ENCODE results near the gene CA4. TPM values are rescaled to one million over a fixed set of nuclear protein-coding genes. Genes with fewer than 3 reads are reported as not detected.

Gene CA4
- total and polyA plus RNA-seq, 9 of the 15 experiments (the other 6 are each of a cell fraction or from before 2014, with no cell fraction given): 0.13 TPM; not detected in 7

DNA sequence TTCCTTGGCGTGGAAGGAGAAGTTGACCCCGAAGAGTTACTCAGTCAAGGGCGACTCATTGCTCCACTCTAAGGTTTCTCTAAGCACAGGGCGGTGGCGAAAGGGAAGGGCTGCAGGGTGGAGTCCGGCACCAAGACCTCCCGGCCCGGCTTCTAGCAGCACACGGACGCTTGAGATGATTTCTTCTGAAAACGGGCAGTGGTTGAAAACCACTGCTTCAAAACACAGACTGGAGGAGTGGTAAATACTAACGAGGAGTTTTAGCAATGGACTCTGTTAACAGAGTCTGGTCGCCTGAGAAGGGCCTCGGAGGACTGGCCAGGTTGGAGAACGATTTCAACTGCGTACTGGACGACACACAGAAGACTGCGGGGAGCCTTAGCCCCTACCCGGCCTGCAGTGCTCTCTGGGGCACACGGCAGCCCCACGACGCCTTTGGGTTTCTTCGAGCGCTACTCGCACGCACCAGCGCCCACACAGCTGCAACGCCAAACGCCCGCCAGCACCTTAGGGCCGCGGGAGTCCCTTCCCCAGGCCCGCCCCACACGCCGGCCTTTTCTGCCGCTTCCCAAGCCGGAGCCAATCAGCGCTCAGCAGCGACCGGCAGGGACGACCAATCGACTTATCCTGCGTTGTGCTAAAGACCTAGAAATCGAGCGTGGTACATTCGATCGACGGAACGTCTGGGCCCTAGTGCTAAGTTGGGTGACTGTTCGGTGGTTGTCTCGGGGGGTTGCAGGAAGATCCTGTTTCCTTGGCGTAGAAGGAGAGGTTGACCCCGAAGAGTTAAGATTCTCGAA lies 14.4 kb upstream of the CA4 start (continued):
- TF ChIP-seq ARNT (IDR thresholded peaks at IDR 0.05) (0 out of 4 replicates have a peak, but pooled peaks of 1 of the 2 experiments have one; percentile 21), EGR1 (conservative IDR thresholded peaks at IDR 0.05) (peak; percentile 77), NEUROD1 (IDR thresholded peaks at IDR 0.05; ENCODE audit: borderline replicate concordance, low read depth, low read length, partially characterized antibody) (peak; percentile 97), TSC22D4 (tag; IDR thresholded peaks at IDR 0.05) (no peak), KAT8 (IDR thresholded peaks at IDR 0.05; ENCODE audit: low read depth) (no peak), ERF (CRISPR knock-in tag; IDR thresholded peaks at IDR 0.05) (no peak), TOE1 (IDR thresholded peaks at IDR 0.05; ENCODE audit: borderline replicate concordance) (peak; percentile 96), TOE1 (CRISPR knock-in tag; IDR thresholded peaks at IDR 0.05; ENCODE audit: borderline replicate concordance, low read depth) (no peak; the same call in 1 of the 2 replicates), KLF1 (tag; IDR thresholded peaks at IDR 0.05) (no peak), ZNF695 (CRISPR knock-in tag; IDR thresholded peaks at IDR 0.05) (no peak), RBFOX2 (IDR thresholded peaks at IDR 0.05; ENCODE audit: low read depth, low read length) (peak; percentile 86), ZNF121 (CRISPR knock-in tag; conservative IDR thresholded peaks at IDR 0.05) (no peak)
- TF ChIP-seq, protein P1, sequence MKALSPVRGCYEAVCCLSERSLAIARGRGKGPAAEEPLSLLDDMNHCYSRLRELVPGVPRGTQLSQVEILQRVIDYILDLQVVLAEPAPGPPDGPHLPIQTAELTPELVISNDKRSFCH (CRISPR knock-in tag; IDR thresholded peaks at IDR 0.05): no peak
- TF ChIP-seq, protein P1 (tag; IDR thresholded peaks at IDR 0.05): 0 out of 2 replicates have a peak, but pooled peaks have one; percentile 17
- TF ChIP-seq, protein P2, sequence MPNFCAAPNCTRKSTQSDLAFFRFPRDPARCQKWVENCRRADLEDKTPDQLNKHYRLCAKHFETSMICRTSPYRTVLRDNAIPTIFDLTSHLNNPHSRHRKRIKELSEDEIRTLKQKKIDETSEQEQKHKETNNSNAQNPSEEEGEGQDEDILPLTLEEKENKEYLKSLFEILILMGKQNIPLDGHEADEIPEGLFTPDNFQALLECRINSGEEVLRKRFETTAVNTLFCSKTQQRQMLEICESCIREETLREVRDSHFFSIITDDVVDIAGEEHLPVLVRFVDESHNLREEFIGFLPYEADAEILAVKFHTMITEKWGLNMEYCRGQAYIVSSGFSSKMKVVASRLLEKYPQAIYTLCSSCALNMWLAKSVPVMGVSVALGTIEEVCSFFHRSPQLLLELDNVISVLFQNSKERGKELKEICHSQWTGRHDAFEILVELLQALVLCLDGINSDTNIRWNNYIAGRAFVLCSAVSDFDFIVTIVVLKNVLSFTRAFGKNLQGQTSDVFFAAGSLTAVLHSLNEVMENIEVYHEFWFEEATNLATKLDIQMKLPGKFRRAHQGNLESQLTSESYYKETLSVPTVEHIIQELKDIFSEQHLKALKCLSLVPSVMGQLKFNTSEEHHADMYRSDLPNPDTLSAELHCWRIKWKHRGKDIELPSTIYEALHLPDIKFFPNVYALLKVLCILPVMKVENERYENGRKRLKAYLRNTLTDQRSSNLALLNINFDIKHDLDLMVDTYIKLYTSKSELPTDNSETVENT (CRISPR knock-in tag; IDR thresholded peaks at IDR 0.05): no peak; the same call in 1 of the 2 replicates
- TF ChIP-seq, protein P3, sequence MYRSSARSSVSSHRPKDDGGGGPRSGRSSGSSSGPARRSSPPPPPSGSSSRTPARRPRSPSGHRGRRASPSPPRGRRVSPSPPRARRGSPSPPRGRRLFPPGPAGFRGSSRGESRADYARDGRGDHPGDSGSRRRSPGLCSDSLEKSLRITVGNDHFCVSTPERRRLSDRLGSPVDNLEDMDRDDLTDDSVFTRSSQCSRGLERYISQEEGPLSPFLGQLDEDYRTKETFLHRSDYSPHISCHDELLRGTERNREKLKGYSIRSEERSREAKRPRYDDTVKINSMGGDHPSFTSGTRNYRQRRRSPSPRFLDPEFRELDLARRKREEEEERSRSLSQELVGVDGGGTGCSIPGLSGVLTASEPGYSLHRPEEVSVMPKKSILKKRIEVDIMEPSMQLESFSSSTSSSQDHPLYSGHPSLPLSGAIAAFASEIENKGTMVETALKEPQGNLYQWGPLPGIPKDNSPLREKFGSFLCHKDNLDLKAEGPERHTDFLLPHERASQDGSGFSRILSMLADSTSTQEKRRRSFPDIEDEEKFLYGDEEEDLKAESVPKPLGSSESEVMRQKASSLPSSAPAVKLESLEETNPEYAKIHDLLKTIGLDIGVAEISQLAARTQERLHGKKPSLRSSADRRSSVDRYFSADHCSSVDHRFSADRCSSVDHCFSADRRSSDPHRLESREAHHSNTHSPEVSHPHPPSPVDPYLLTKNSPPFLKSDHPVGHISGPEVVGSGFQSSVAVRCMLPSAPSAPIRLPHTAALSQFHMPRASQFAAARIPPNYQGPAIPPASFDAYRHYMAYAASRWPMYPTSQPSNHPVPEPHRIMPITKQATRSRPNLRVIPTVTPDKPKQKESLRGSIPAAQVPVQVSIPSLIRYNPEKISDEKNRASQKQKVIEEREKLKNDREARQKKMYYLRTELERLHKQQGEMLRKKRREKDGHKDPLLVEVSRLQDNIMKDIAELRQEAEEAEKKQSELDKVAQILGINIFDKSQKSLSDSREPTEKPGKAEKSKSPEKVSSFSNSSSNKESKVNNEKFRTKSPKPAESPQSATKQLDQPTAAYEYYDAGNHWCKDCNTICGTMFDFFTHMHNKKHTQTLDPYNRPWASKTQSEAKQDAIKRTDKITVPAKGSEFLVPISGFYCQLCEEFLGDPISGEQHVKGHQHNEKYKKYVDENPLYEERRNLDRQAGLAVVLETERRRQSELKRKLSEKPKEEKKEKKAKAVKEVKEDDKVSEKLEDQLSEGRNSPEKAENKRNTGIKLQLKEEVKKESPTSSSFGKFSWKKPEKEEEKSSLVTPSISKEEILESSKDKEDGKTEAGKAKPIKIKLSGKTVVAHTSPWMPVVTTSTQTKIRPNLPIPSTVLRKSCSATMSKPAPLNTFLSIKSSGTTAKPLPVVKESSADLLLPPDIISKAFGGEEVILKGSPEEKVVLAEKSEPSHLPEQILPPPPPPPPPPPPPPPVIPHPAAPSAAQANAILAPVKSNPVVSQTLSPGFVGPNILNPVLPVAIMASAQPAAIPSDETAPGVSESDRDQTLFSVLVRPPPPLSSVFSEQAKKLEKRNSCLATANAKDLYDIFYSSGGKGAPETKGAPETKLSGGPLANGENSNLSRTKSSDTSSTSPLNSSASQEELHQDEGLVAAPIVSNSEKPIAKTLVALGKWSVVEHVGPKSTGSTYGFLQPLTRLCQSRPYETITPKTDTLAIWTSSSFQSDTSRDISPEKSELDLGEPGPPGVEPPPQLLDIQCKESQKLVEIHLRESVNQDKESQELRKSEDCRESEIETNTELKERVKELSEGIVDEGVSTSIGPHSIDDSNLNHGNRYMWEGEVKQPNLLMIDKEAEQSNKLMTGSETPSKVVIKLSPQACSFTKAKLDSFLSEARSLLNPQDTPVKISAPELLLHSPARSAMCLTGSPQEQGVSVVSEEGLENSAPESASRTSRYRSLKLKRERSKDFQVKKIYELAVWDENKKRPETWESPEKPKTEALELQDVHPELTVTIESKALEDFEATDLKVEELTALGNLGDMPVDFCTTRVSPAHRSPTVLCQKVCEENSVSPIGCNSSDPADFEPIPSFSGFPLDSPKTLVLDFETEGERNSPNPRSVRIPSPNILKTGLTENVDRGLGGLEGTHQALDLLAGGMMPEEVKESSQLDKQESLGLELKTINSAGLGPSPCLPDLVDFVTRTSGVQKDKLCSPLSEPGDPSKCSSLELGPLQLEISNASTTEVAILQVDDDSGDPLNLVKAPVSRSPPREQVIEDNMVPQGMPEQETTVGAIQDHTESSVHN (IDR thresholded peaks at IDR 0.05; ENCODE audit: borderline replicate concordance in 1 of 2, low read depth in 1 of 2): no peak
